Endodermal cell (in vitro differentiated cells): ENCODE results near the gene KLHDC9. TPM values are rescaled to one million over a fixed set of nuclear protein-coding genes. Genes with fewer than 3 reads are reported as not detected.
A peak's percentile ranks its signal among the peaks of the same experiment; 100 is the strongest.

Experiments
- DNase-seq: peaks from one replicate; pipeline ENCODE4 v3.0.0-alpha.2; 2017
- H3K27ac ChIP-seq: 2 replicates; pipeline ENCODE4 v1.5.1; 2013; ENCODE audit warnings: mild to moderate bottlenecking, low read depth, low read length, moderate library complexity
- H3K27me3 ChIP-seq: 2 replicates; pipeline ENCODE4 v1.6.1; 2013; ENCODE audit warnings: mild to moderate bottlenecking, low read length, moderate library complexity; ENCODE audit not compliant: insufficient read depth, control insufficient read depth, poor library complexity, severe bottlenecking
- H3K36me3 ChIP-seq: 2 replicates; pipeline ENCODE4 v1.7.0; 2013; ENCODE audit warnings: mild to moderate bottlenecking, low read length, moderate library complexity; ENCODE audit not compliant: control insufficient read depth, insufficient read depth
- H3K4me1 ChIP-seq: one replicate; pipeline ENCODE4 v1.7.0; 2013; ENCODE audit warnings: low read length; ENCODE audit not compliant: control insufficient read depth, insufficient read depth
- H3K4me3 ChIP-seq: 2 replicates; pipeline ENCODE4 v1.5.1; 2013; ENCODE audit warnings: mild to moderate bottlenecking, low read length, moderate library complexity
- H3K9ac ChIP-seq: 2 replicates; pipeline ENCODE4 v1.6.1; 2013; ENCODE audit warnings: mild to moderate bottlenecking, low read length, moderate library complexity; ENCODE audit not compliant: poor library complexity, severe bottlenecking; ENCODE audit errors: extremely low read depth
- H3K9me3 ChIP-seq: 2 replicates; pipeline ENCODE4 v1.6.1; 2013; ENCODE audit warnings: mild to moderate bottlenecking, low read length, moderate library complexity; ENCODE audit not compliant: control insufficient read depth
- H3K27ac Mint-ChIP-seq: 2 replicates; pipeline ENCODE4 v1.8.0; 2020; ENCODE audit warnings: mixed read lengths
- H3K27me3 Mint-ChIP-seq: 2 replicates; pipeline ENCODE4 v1.8.0; 2021; ENCODE audit warnings: mild to moderate bottlenecking, mixed read lengths; ENCODE audit not compliant: insufficient read depth
- H3K36me3 Mint-ChIP-seq: 2 replicates; pipeline ENCODE4 v1.8.0; 2020; ENCODE audit warnings: low read depth, mixed read lengths
- H3K4me1 Mint-ChIP-seq: 2 replicates; pipeline ENCODE4 v1.8.0; 2020; ENCODE audit warnings: mixed read lengths
- H3K4me3 Mint-ChIP-seq: 2 replicates; pipeline ENCODE4 v1.8.0; 2020; ENCODE audit warnings: mild to moderate bottlenecking, moderate library complexity, mixed read lengths
- H3K9me3 Mint-ChIP-seq: 2 replicates; pipeline ENCODE4 v1.8.0; 2020; ENCODE audit warnings: mild to moderate bottlenecking, mixed read lengths
- CTCF ChIP-seq: fragments of 200-600 bp; sonication (generic); conservative IDR thresholded peaks from 2 replicates; pipeline ENCODE4 v1.5.0; 2021; ENCODE audit warnings: antibody characterized with exemption, mild to moderate bottlenecking
- whole genome bisulfite sequencing, 2 experiments: methylation state at CpG; one replicate each; pipeline versions ENCODE4 v1.1.5 to v1.1.7; 2013; ENCODE audit warnings: missing lambda C conversion rate in 2 of 2, mixed read lengths in 1 of 2; ENCODE audit not compliant: insufficient coverage in 1 of 2, insufficient read length in 1 of 2; 5-methylcytosine and 5-hydroxymethylcytosine counted together
- total RNA-seq, 2 donors: library from RNA; stranded (reverse); fragmentation: NEBNext Ultra II Directional in 1 of 2; extraction: Animal tissue kit (Norgen Biotek cat#: 25700) in 1 of 2; gene quantifications; 2 replicates in 1 of 2; 3 replicates in 1 of 2; pipeline ENCODE4 v1.2.1, GENCODE V29; 2021

The KLHDC9 gene
- total RNA-seq, 2 donors from 2014 or later = 14.6 to 25.4 TPM

- Histone ChIP-seq H3K36me3 (peaks cover 28% of the 10 kb centered on the region), H3K4me1 (no peaks in the 10 kb centered on the region), H3K27me3 (no peaks in the 10 kb centered on the region), H3K9me3 (no peaks in the 10 kb centered on the region), H3K4me3 (peak within 1 kb of the TSS; percentile 95), H3K27ac (peak within 1 kb of the TSS; percentile 90), H3K9ac (peak within 1 kb of the TSS; percentile 86)
- H3K4me1 Mint-ChIP-seq = peaks cover 20% of the 10 kb centered on the region
- H3K27ac Mint-ChIP-seq = peak within 1 kb of the TSS; percentile 91
- no peaks in the 10 kb centered on the region for H3K9me3 Mint-ChIP-seq
- H3K27me3 Mint-ChIP-seq = no peaks in the 10 kb centered on the region
- 0% methylated on average over 13 to 68 of the region's 68 CpGs for WGBS, 2 experiments
- peak; percentile 33 for TF ChIP-seq CTCF
- H3K36me3 Mint-ChIP-seq = peaks cover 24% of the 10 kb centered on the region
- peak; percentile 97 for DNase-seq
- H3K4me3 Mint-ChIP-seq = no peak within 1 kb of the TSS
Measured at GRCh38 chr1:161132410-161133219, 34.5 kb downstream of the KLHDC9 start, which contains the start of gene DEDD. Gene DEDD (minus strand): TSS chr1:161132667. CDS start chr1:161124462, 8,205 bp downstream.

- no peaks in the 10 kb centered on the region for H3K4me1 ChIP-seq
- peak overlapping the region; percentile 95 for H3K4me3 ChIP-seq
- H3K9ac ChIP-seq = peak overlapping the region; percentile 86
- H3K27ac ChIP-seq = peak overlapping the region; percentile 90
- Mint-ChIP-seq H3K27ac (no peak overlapping the region), H3K4me3 (no peak overlapping the region), H3K9me3 (no peaks in the 10 kb centered on the region), H3K4me1 (peaks cover 20% of the 10 kb centered on the region), H3K36me3 (peaks cover 17% of the 10 kb centered on the region), H3K27me3 (no peaks in the 10 kb centered on the region)
- TF ChIP-seq CTCF = no peak
- no peaks in the 10 kb centered on the region for H3K9me3 ChIP-seq
- WGBS, 2 experiments = 1 to 3% methylated on average over 10 to 11 of the region's 11 CpGs
- DNase-seq = peak; percentile 54
- peaks cover 21% of the 10 kb centered on the region for H3K36me3 ChIP-seq
- no peaks in the 10 kb centered on the region for H3K27me3 ChIP-seq
Measured at GRCh38 chr1:161133220-161133740, 35.1 kb downstream of the KLHDC9 start.

- no peak overlapping the region for H3K27ac ChIP-seq
Measured at GRCh38 chr1:161137881-161138280, 39.7 kb downstream of the KLHDC9 start.

More at GRCh38 chr1:161137881-161138280, 39.7 kb downstream of the KLHDC9 start:
- Histone ChIP-seq H3K4me3 (no peak overlapping the region), H3K4me1 (no peaks in the 10 kb centered on the region), H3K9ac (no peak overlapping the region), H3K27me3 (no peaks in the 10 kb centered on the region), H3K36me3 (no peaks in the 10 kb centered on the region), H3K9me3 (no peaks in the 10 kb centered on the region)
- Mint-ChIP-seq H3K4me1 (no peaks in the 10 kb centered on the region), H3K27me3 (no peaks in the 10 kb centered on the region), H3K4me3 (no peak overlapping the region), H3K36me3 (peaks cover 4% of the 10 kb centered on the region), H3K9me3 (no peaks in the 10 kb centered on the region), H3K27ac (no peak overlapping the region)
- 86 to 97% methylated on average over 3 of the region's 3 CpGs for WGBS, 2 experiments
- TF ChIP-seq CTCF = no peak
- no peak for DNase-seq
